ENCODE data around the gene COBL. TPM values are rescaled to one million over a fixed set of nuclear protein-coding genes. Genes with fewer than 3 reads are reported as not detected.

Gene COBL
- total and polyA plus RNA-seq, 2 of the 8 experiments (the other 6 are each of a cell fraction or from before 2014, with no cell fraction given), result 13.8 to 40.4 TPM

- Histone ChIP-seq H2BK120ac (replicated peaks; ENCODE audit: low read depth, low read length) (no peak overlapping the region), H3K4me2 (ENCODE audit: insufficient read depth in 1 of 2, low read depth in 2 of 2, low read length in 2 of 2) (no peak overlapping the region), H3K18ac (ENCODE audit: extremely low read depth, low read length) (0 out of 2 replicates have a peak overlapping the region, but pooled peaks have one; percentile 9), H3K4me1 (replicated peaks in 1 of 4; ENCODE audit: control insufficient read depth in 3 of 4, insufficient read depth in 4 of 4, low read length in 3 of 4) (peaks cover 4 to 18% (median 11%) of the 10 kb centered on the region in 4 experiments; a peak in 6 of 7 replicates), H3K27me3 (replicated peaks in 1 of 4; ENCODE audit: control insufficient read depth in 3 of 4, extremely low read depth in 1 of 4, insufficient read depth in 3 of 4, low read length in 3 of 4) (no peaks in the 10 kb centered on the region), H3K4me3 (ENCODE audit: extremely low read depth in 1 of 4, insufficient read depth in 2 of 4, low read depth in 3 of 4, low read length in 4 of 4) (no peak overlapping the region), H3K79me1 (ENCODE audit: low read depth, low read length) (peaks cover 7% of the 10 kb centered on the region; the same call in 1 of the 2 replicates), H2AK5ac (ENCODE audit: low read depth, low read length) (no peak overlapping the region), H3K27ac (ENCODE audit: low read depth, low read length) (no peak overlapping the region), H4K8ac (ENCODE audit: extremely low read depth, insufficient read depth, low read length) (no peak overlapping the region), H3K4ac (replicated peaks; ENCODE audit: insufficient read length, low read depth, low read length) (no peak overlapping the region), H3K14ac (ENCODE audit: insufficient read length) (no peak overlapping the region), H2BK15ac (ENCODE audit: low read length) (0 out of 2 replicates have a peak overlapping the region, but pooled peaks have one; percentile 13), H2BK12ac (ENCODE audit: low read depth, low read length) (0 out of 2 replicates have a peak overlapping the region, but pooled peaks have one; percentile 40), H3K9me3 (ENCODE audit: insufficient read depth in 2 of 2, low read depth in 1 of 2, low read length in 1 of 2) (no peaks in the 10 kb centered on the region), H3K9ac (replicated peaks in 1 of 4; ENCODE audit: extremely low read depth in 1 of 4, low read depth in 3 of 4, low read length in 3 of 4) (no peak overlapping the region), H4K20me1 (replicated peaks in 1 of 2; ENCODE audit: control insufficient read depth in 1 of 2, insufficient read depth in 2 of 2, low read length in 2 of 2) (peaks cover 0 to 7% of the 10 kb centered on the region in 2 experiments), H3K23me2 (ENCODE audit: low read depth, low read length) (no peaks in the 10 kb centered on the region), H4K91ac (replicated peaks; ENCODE audit: insufficient read length, low read length) (no peak overlapping the region), H3K79me2 (ENCODE audit: control insufficient read depth in 1 of 2, insufficient read depth in 2 of 2, low read length in 2 of 2) (peaks cover 0 to 81% of the 10 kb centered on the region in 2 experiments; a peak in 3 of 4 replicates), H2AFZ (ENCODE audit: low read length) (no peak overlapping the region), H2BK20ac (ENCODE audit: low read length) (no peak overlapping the region), H3K56ac (replicated peaks; ENCODE audit: insufficient read length, low read depth, low read length) (no peak overlapping the region), H3K23ac (ENCODE audit: insufficient read length) (no peak overlapping the region), H3K36me3 (ENCODE audit: control insufficient read depth in 2 of 4, insufficient read depth in 4 of 4, low read length in 3 of 4) (no peaks in the 10 kb centered on the region), H4K5ac (ENCODE audit: insufficient read length, low read depth, low read length) (no peak overlapping the region), H2BK5ac (ENCODE audit: low read depth, low read length) (no peak overlapping the region)
- no peak for FAIRE-seq
- POLR2A ChIA-PET (ENCODE audit: partially characterized antibody), result no interaction called here
- no peak for DNase-seq (ENCODE audit: low read depth in 1 of 2, low spot score in 2 of 2)
- 89% methylated on average over 4 of the region's 4 CpGs; no CpG with 5 or more reads in 1 of the 2 experiments for WGBS, 2 experiments (ENCODE audit: extremely low coverage in 1 of 2, insufficient coverage in 1 of 2, insufficient read length in 1 of 2, insufficient replicate concordance in 2 of 2, low coverage in 1 of 2, low lambda C conversion rate in 2 of 2, missing lambda C conversion rate in 1 of 2)
- TF ChIP-seq TBP (IDR thresholded peaks at IDR 0.05; ENCODE audit: low read depth, low read length) (no peak), SIRT6 (IDR thresholded peaks at IDR 0.05; ENCODE audit: low read length) (no peak), BACH1 (IDR thresholded peaks at IDR 0.05; ENCODE audit: low read length) (no peak), E2F6 (IDR thresholded peaks at IDR 0.05) (no peak), CBX5 (IDR thresholded peaks at IDR 0.05; ENCODE audit: low read depth, low read length) (no peak), POLR2A (IDR thresholded peaks at IDR 0.05; ENCODE audit: control extremely low read depth in 1 of 2, low read depth in 2 of 2, low read length in 2 of 2) (no peak), SRF (IDR thresholded peaks at IDR 0.05; ENCODE audit: low read depth, low read length) (no peak), PHF8 (conservative IDR thresholded peaks at IDR 0.05; ENCODE audit: low read depth, low read length) (no peak), ATF2 (IDR thresholded peaks at IDR 0.05; ENCODE audit: low read length) (no peak)
- CTCF ChIA-PET (ENCODE audit: partially characterized antibody), result interaction anchor here (0.9 to 4.9 kb wide), 6 partner anchors 9 to 80 kb away, joined by 3 to 17 read pairs (median 4); no protein-coding TSS in a partner anchor
Measured at GRCh38 chr7:51289623-51290303, 26.8 kb downstream of the COBL start.
